ENCODE results near the gene BANP. TPM values are rescaled to one million over a fixed set of nuclear protein-coding genes. Genes with fewer than 3 reads are reported as not detected.
A peak's percentile ranks its signal among the peaks of the same experiment; 100 is the strongest.
"Not testable (repeated sequence)": the region's sequence is repeated elsewhere in the genome, so short reads cannot be mapped to it uniquely, and the experiment has no call there.

The BANP gene
- total RNA-seq, 1 experiment from 2014 or later, result 13.6 TPM

DNA sequence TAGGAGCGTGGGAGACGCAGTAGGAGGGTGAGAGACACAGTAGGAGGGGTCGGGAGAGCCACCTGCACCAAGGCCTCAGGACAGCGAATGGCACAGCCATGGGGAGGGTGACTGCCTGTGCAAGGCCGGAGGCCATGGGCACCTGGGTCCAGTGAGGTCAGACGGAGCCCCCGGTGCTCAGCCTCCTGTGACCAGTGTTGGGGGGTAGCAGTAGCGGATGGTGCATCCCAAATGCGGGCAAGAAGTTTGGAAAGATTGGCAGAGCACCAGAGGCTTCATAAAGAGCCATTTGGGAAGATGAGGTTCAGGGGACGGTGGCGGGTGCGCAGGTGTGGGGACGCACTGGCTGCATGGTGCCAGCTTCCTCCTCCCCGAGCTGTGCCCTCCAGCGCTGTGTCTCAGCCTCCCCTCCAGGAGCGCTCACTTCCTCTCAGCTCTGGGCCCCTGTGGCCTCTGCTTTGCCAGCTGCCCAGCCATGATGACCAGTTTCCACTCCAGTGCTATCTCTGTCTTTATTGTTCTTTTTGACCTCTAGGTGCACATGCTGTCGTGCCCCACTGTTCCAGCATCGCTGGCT, 90.8 kb downstream of the BANP start:
- in situ Hi-C loops (cut with HindIII; ENCODE audit: low pct_unique_long_range_greater_than_20kb, low sequenced_read_pairs); DNase-seq (ENCODE audit: low read depth, low spot score): not testable (repeated sequence)

DNA sequence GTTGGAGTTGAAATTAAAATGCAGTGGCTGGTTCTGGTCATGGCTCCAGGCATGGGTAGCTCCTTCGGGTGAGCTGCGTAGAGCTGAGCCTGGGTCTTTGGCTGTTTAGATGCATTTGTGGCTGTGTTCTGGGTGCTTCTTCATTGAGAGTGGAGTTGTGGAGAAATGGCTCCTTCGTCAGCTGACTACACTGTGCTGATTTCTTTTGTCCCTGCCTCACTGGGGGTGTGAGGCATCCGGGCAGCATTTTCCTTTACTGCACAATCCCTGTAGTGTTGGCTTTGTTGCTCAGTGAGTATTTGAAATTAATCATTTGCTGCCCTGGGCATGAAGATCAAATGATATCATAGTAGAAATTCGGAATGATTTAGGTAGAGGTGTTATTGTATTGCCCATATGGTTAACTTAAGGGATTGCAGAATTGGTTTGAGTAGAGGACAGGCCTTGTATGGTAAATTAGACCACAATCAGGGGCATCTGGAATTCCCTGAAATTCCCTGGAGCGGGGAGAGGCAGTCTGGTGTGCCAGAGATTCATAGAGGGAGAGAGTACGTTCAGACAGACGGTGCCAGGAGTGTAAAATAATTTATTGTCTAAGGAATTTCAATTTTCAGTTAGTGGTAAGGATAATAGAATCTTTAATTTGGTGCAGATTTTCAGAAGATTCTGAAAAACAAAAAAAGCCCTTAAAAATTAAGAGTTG, 92.1 kb downstream of the BANP start:
- in situ Hi-C loops (cut with HindIII; ENCODE audit: low pct_unique_long_range_greater_than_20kb, low sequenced_read_pairs); DNase-seq (ENCODE audit: low read depth, low spot score): not testable (repeated sequence)

DNA sequence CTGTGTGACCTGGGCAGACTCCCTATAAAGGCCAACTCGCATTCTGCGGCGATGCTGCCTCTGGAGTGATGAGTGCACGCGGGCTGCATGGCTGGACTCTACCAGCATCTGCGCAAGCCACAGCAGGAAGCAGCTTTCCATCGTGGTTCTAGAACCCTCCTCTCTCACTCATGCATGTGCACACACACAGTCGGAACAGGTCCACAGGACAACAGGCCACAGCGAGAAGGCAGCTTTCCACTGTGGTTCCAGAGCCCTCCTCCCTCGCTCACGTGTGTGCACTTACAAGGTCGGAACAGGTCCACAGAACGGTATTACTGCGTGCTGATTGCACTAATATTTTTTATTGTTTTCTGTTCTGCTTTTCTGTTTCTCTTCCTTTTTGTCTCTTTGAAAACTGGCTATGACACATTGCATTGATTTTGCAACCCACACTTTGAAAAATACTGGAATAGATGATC, 92.9 kb downstream of the BANP start:
- in situ Hi-C loops (cut with HindIII; ENCODE audit: low pct_unique_long_range_greater_than_20kb, low sequenced_read_pairs); DNase-seq (ENCODE audit: low read depth, low spot score): not testable (repeated sequence)

DNA sequence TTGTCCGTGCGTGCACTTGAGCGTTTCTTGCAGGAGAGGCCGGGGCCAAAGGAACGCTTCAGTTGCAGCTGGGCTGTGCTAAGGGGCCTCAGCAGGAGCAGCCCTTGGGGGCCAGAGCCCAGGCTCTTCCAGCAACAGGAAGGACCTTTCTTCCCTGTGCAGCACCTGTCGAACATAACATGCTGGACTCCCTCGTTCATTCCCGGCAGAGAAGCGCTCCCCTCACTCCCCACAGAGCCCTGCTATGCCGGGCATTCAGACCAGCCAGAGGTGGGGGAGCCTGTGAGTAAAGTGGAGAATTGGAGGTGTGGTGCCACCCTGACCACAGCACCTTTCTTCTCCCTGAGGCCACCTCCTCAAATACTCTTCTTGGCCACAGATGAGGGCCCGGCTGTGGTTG, 94.1 kb downstream of the BANP start:
- DNase-seq (ENCODE audit: low read depth, low spot score); in situ Hi-C loops (cut with HindIII; ENCODE audit: low pct_unique_long_range_greater_than_20kb, low sequenced_read_pairs): not testable (repeated sequence)

DNA sequence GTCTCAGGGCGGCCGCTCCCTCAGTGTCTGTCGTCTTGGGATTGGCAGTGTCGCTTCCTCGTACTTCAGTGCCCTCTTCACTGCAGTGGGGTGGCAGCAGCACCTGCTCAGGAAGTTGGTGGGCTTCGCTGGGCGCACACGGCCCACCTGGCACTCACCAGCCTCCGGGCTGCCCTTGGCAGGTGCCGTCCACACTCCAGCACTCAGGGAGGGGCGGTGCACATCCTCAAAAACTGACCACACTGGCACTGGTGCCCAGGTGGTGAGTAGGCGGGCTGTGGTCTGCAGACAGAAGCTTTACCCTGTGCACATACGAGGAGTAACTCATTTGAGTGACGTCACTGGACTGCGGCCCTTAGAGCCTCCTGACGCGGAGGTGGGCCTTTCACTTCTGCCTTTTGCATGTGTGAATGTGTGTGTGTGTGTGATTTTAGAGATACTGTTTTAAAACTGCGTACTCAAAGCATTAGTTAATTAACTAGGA, 94.6 kb downstream of the BANP start:
- in situ Hi-C loops (cut with HindIII; ENCODE audit: low pct_unique_long_range_greater_than_20kb, low sequenced_read_pairs), result no loop called here
- no peak for DNase-seq (ENCODE audit: low read depth, low spot score)

DNA sequence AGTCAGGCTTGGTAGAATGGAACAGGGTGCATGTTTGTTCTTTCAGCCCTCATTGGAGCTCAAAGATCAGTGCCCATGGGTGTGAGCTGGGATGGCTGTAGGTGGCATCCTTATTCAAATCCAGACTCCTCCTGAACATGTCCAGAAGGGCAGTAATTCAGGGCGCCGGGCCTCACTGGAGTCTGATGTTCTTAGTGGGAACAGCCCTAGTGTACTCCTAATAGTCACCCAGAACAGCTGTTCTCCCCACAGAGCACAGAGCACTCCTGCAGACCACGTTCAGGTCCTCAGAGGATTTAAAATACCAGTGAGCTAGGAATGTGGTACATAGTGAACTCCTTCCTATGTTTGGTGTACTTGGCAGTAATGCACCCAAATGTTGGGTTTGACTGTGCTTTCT, 96.2 kb downstream of the BANP start:
- no peak for DNase-seq (ENCODE audit: low read depth, low spot score)
- in situ Hi-C loops (cut with HindIII; ENCODE audit: low pct_unique_long_range_greater_than_20kb, low sequenced_read_pairs), result no loop called here

DNA sequence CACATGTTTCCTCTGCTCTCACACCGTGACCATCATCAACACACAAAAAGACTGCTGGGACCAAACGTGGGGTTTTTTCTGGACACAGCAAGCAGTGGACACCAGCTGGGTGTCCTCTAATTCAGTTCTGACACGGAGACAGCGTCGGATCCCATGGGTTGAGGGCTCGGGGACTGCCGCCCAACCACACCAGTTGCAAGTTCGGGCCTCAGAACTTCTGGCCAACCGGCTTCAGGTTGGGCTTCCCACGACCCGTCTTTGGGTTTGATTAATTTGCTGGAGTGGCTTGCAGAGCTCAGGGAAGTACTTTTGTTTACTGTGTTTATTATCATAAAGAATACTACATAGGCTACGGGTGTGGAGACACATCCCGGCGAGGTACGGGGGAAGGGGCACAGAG, 97.8 kb downstream of the BANP start:
- in situ Hi-C loops (cut with HindIII; ENCODE audit: low pct_unique_long_range_greater_than_20kb, low sequenced_read_pairs), result no loop called here
- no peak for DNase-seq (ENCODE audit: low read depth, low spot score)

DNA sequence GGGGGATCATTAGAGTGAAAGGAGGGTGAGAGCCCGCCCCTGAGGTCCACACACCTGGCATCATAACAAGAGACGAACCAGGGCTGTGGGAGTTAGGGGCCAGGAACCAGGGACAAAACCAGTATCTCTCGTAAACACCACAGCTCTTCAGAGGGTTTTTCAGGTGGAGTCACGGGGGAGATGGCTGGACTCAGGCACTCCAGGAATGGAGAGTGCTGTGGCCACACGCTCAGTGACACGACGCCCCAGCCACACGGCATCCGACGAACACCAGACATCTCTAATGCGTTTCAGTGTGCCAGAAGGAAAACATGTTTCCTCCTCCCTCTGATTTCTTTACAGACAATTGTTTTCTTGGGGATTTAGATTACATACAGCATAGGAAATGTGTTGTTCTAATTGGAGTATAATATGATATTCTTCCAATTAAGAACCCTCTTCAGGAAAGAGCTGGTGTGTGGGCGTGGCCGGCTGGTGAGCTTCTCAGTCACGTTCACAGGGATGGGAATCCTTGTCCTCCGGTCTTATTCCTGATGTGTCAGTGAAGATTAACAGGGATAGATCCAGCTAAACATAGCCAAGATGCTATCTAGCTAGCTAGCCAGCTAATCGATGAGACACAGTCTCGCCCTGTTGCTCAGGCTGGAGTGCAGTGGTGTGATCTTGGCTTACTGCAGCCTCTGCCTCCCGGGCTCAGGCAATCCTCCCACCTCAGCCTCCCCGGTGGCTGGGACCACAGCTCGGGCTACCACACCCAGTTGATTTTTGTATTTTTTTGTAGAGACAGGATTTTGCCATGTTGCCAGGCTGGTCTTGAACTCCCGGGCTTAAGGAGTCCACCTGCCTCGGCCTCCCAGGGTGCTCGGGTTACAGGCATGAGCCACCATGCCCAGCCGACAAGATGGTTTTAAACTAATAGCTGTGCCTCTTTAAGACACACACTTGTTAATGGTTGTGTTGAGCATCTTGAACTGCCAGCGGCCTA, 98.6 kb downstream of the BANP start:
- in situ Hi-C loops (cut with HindIII; ENCODE audit: low pct_unique_long_range_greater_than_20kb, low sequenced_read_pairs), result no loop called here
- no peak for DNase-seq (ENCODE audit: low read depth, low spot score)

DNA sequence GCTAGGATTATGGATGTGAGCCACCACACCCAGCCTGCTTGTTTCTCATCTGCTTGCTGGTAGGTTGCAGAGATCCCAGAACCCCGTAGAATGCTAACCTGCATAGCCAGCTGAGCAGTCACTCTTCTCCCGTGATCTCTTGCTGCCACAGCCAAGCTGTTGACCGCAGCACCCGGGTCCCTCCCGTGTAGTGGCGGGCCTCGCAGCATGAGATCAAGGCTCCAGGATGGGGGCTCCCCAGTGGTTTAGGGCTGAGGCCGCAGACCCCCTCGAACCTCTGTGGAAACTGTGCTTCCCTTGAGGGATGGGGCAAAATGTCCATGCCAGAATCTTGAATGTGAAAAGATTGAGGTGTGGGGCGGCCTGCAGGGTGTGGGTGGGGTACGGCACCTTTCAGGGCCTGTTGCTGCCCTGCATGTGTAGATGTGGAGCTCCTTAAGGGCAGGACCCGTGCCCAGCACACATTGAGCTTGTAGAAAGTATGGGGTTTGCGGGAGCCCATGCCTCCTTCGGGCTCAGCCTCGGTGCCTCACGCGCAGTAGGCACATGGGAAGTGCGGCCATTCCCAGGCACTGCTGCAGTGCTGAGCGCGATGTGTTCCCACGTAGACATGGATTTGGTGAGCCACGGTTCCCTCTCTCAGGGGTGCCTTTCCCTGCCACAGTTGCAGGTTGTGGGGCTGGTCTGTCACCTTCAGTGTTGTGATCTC, 99.9 kb downstream of the BANP start:
- in situ Hi-C loops (cut with HindIII; ENCODE audit: low pct_unique_long_range_greater_than_20kb, low sequenced_read_pairs), result no loop called here
- no peak for DNase-seq (ENCODE audit: low read depth, low spot score)

DNA sequence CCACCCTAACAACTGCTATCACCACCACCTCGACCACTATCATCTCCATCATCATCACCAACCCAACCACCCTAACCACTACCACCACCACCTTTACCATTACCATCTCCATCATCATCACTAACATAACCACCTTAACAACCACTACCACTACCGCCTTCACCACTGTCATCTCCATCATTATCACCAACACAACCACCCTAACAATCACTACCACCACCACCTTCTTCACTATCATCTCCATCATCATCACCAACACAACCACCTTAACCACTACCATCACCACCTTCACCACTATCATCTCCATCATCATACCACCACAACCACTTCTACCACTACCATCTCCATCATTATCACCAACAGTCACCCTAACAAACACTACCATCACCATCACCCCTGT, 101.4 kb downstream of the BANP start:
- in situ Hi-C loops (cut with HindIII; ENCODE audit: low pct_unique_long_range_greater_than_20kb, low sequenced_read_pairs), result no loop called here
- DNase-seq (ENCODE audit: low read depth, low spot score), result no peak

DNA sequence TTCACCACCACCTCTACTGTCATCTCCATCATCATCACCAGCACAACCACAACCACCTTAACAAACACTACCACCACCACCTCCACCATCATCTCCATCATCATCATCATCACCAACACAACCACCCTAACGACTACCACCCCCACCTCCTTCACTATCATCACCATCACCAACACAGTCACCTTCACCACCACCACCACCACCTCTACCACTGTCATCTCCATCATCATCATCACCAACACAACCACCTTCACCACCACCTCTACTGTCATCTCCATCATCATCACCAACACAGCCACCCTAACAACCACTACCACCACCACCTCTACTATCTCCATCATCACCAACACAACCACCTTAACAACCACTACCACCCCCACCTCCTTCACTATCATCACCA, 102.2 kb downstream of the BANP start:
- DNase-seq (ENCODE audit: low read depth, low spot score); in situ Hi-C loops (cut with HindIII; ENCODE audit: low pct_unique_long_range_greater_than_20kb, low sequenced_read_pairs): not testable (repeated sequence)

DNA sequence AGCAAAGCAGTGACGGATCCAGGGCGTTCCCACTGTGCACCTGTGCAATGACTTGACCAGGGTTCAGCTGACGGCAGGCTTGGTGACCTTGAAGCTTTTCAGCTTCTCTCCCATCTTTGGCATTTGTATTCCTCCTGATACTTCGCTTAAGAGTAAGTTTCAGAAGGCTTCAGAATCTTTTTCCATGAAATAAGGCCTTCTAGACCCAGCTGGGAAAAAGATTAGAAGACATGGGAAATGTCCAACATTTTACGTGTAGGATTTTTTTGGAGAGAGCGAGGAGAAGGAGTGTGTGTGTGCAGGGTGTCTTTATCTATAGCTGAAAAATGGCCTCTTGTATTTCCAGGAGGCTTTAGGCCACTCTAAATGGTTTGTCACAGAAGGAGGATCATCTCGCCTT, 104.1 kb downstream of the BANP start:
- in situ Hi-C loops (cut with HindIII; ENCODE audit: low pct_unique_long_range_greater_than_20kb, low sequenced_read_pairs), result no loop called here

DNA sequence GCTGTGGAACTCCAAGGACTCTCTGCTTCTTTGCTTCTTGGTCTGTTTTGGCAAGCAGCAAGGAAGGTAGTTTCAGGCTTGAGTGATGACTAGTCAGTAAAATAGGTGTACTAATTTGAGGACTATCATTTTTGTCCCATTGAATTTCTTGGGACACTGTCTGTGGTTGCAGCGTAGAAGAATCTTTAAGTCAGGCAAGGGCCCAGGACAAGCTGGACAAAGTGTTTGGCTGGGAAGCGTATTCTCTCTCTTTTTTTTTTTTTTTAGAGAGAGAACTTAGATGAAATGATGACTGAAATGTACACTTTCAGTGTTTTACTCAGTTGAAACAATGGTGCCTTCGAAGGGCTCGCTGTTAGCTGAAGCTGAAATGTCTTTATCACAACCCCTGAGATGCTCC, 105.0 kb downstream of the BANP start:
- in situ Hi-C loops (cut with HindIII; ENCODE audit: low pct_unique_long_range_greater_than_20kb, low sequenced_read_pairs), result no loop called here

More for the DNA sequence above, 104.1 kb downstream of the BANP start:
- no peak for DNase-seq (ENCODE audit: low read depth, low spot score)

DNA sequence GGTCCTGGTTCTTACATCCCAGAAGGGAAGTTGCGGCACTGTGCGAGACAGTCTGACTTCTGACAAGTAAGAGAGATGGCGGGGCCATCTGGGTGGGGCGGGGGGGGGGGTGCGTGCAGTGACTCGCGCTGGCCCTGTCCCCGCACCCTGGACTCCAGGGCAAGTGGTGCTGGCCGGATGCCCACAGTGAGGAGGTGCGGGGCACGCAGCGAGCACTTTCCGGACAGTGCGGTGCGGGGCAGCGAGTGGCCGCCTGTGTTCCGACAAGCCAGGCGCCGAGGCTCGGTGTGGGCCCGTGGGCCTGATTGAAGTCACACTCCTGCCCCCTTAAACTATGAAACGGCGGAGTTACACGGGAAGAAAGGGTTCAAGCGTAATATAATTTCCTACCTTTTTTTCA, 106.4 kb downstream of the BANP start:
- DNase-seq (ENCODE audit: low read depth, low spot score), result no peak
- in situ Hi-C loops (cut with HindIII; ENCODE audit: low pct_unique_long_range_greater_than_20kb, low sequenced_read_pairs), result no loop called here

More for the DNA sequence above, 105.0 kb downstream of the BANP start:
- no peak for DNase-seq (ENCODE audit: low read depth, low spot score)

DNA sequence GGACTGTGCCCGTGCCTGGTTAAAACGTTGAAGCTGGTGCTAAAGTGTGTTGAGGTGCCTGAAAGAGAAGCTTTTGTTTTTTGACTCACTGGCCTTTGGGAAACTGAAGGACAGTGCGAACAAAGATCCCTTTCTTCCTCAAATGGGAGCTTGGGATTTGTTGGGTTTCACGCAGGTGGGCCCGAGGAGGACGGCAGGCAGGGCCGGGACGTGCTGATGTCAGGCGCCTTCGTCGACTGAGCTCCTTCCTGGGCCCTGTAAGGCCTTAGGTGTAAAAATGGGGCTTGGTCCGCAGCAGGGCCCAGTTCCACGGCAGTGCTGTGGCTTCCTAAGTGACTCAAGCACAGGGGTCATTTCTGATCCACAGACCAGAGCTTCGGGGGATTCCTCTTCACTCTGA, 106.9 kb downstream of the BANP start:
- in situ Hi-C loops (cut with HindIII; ENCODE audit: low pct_unique_long_range_greater_than_20kb, low sequenced_read_pairs), result no loop called here
- peak; percentile 68 for DNase-seq (ENCODE audit: low read depth, low spot score)

DNA sequence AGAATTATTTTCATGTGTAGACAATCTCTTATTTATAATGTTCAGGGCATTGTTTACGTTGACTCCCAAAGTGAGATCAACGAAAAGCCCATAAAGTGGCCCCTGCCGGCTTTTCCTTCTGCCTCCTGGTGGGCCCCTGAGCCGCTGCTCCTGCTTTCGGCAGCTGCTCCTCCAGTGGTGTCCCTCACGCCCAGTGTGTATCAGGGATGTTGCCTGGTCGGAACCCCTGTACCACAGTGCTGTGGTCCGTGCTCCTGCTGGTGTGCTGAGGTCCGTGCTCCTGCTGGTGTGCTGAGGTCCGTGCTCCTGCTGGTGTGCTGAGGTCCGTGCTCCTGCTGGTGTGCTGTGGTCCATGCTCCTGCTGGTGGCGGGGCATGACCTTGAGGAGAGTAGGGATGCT, 107.6 kb downstream of the BANP start:
- no peak for DNase-seq (ENCODE audit: low read depth, low spot score)
- in situ Hi-C loops (cut with HindIII; ENCODE audit: low pct_unique_long_range_greater_than_20kb, low sequenced_read_pairs), result no loop called here

DNA sequence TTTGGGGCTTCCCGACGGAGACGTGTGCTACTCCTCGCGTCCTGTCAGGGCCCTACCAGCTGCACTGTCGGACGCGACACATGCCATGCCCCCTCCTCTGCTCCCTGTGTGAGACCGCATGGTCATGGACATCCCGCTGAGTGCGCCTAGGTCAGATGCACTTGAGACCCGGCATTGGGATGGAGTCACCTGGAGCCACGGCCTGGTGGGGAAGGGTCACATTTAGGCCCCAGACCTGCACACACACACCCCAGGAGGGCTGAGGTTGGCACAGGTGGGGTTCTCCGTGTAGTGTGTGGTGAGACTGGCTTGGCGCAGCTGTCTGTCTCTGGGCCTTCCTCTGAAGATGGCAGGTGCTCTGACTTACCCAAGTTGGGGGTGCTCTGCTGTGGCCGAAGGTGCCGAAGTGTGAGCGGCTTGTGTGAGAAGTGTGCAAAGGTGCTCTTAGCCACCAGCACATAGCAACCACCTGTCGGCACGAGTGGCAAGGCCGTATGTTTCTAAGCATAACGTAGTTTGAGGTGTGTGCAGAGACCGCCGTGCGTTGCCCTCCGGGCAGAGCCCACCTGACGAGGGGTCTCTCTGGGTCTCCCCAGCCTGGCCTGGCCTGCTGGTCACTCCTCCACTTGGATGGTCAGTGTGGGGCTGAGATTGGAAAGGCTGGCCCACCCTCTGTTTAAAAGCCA, 108.6 kb downstream of the BANP start:
- in situ Hi-C loops (cut with HindIII; ENCODE audit: low pct_unique_long_range_greater_than_20kb, low sequenced_read_pairs), result no loop called here
- no peak for DNase-seq (ENCODE audit: low read depth, low spot score)
